ENCODE data around the gene TBC1D1. TPM values are rescaled to one million over a fixed set of nuclear protein-coding genes. Genes with fewer than 3 reads are reported as not detected.

The TBC1D1 gene
- total RNA-seq, 1 donor: 66.6 TPM

DNA sequence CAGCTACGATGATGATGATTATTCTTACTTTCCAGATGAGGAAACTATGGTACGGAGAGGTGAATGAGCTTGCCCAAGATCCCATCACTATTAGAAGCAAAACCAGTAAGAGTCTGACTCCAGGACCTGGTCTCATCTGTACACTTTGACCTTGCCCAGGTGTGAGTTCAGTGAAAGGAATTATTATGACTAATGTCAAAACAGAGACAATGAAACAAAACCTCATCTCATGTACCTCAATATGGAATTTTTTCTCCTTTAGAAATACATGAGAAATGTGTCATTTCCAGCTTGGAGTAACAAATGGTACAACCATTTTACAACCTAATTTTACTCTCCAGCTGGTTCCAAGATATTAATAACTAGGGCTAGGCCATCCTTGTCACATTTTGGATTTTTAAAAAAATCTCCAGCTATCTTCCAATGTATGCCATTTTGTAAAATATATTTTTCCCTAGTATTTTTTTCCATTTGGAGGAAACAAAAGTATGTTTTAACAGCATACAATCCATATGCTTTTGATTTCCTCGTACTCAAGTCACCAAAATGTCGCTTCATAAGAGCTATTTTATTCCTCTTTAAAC lies 283.1 kb downstream of the TBC1D1 start:
- H3K4me2 ChIP-seq (ENCODE audit: insufficient read depth, low read length): no peak overlapping the region
- no peak overlapping the region for H3K4me3 ChIP-seq (ENCODE audit: insufficient read depth, low read length)
- no peaks in the 10 kb centered on the region for H3K27me3 ChIP-seq (ENCODE audit: insufficient read depth, low read length)
- no peak overlapping the region for H2AFZ ChIP-seq (ENCODE audit: low read length)
- H3K79me2 ChIP-seq (ENCODE audit: insufficient read depth, low read length): no peaks in the 10 kb centered on the region
- H3K9me3 ChIP-seq (ENCODE audit: low read depth, low read length): no peaks in the 10 kb centered on the region
- DNase-seq (ENCODE audit: insufficient read length, low spot score, missing footprints): no peak
- no peaks in the 10 kb centered on the region for H3K36me3 ChIP-seq (ENCODE audit: insufficient read depth, low read length)
- TF ChIP-seq, protein P1, sequence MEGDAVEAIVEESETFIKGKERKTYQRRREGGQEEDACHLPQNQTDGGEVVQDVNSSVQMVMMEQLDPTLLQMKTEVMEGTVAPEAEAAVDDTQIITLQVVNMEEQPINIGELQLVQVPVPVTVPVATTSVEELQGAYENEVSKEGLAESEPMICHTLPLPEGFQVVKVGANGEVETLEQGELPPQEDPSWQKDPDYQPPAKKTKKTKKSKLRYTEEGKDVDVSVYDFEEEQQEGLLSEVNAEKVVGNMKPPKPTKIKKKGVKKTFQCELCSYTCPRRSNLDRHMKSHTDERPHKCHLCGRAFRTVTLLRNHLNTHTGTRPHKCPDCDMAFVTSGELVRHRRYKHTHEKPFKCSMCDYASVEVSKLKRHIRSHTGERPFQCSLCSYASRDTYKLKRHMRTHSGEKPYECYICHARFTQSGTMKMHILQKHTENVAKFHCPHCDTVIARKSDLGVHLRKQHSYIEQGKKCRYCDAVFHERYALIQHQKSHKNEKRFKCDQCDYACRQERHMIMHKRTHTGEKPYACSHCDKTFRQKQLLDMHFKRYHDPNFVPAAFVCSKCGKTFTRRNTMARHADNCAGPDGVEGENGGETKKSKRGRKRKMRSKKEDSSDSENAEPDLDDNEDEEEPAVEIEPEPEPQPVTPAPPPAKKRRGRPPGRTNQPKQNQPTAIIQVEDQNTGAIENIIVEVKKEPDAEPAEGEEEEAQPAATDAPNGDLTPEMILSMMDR (IDR thresholded peaks at IDR 0.05; ENCODE audit: extremely low read depth, low read depth, low read length): no peak
- no peaks in the 10 kb centered on the region for H3K4me1 ChIP-seq (ENCODE audit: insufficient read depth, low read length)
- H3K27ac ChIP-seq (ENCODE audit: low read depth, low read length): no peak overlapping the region
- H4K20me1 ChIP-seq (ENCODE audit: insufficient read depth, low read length): no peaks in the 10 kb centered on the region

DNA sequence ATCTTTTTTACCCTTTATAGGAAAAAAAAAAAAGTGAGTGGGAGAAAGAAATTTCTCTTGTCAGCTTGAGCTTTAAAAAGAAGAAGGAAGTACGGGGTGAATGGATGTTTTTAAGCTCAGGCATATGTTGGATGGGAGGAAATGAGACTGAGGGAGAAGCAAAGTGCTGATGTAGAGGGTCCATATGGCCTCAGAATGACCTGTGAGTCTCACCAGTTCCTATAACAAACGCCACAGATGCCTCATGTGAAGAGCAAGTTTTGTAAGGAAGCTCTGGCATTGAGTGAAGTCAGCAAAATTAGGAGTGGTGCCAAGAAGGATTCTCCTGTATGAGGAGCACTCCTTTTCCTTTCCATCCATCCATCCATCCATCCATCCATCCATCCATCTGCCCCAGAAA lies 283.9 kb downstream of the TBC1D1 start:
- Histone ChIP-seq H3K4me2 (ENCODE audit: insufficient read depth, low read length) (no peak overlapping the region), H3K36me3 (ENCODE audit: insufficient read depth, low read length) (no peaks in the 10 kb centered on the region), H4K20me1 (ENCODE audit: insufficient read depth, low read length) (no peaks in the 10 kb centered on the region), H3K4me3 (ENCODE audit: insufficient read depth, low read length) (no peak overlapping the region), H3K4me1 (ENCODE audit: insufficient read depth, low read length) (peaks cover 2% of the 10 kb centered on the region), H3K27me3 (ENCODE audit: insufficient read depth, low read length) (no peaks in the 10 kb centered on the region), H2AFZ (ENCODE audit: low read length) (peak overlapping the region; percentile 4), H3K79me2 (ENCODE audit: insufficient read depth, low read length) (no peaks in the 10 kb centered on the region), H3K27ac (ENCODE audit: low read depth, low read length) (no peak overlapping the region), H3K9me3 (ENCODE audit: low read depth, low read length) (no peaks in the 10 kb centered on the region)
- TF ChIP-seq, protein P1 (IDR thresholded peaks at IDR 0.05; ENCODE audit: extremely low read depth, low read depth, low read length): no peak
- DNase-seq (ENCODE audit: insufficient read length, low spot score, missing footprints): no peak

- Histone ChIP-seq H3K9me3 (ENCODE audit: low read depth, low read length) (no peaks in the 10 kb centered on the region), H3K4me1 (ENCODE audit: insufficient read depth, low read length) (peaks cover 11% of the 10 kb centered on the region), H3K79me2 (ENCODE audit: insufficient read depth, low read length) (no peaks in the 10 kb centered on the region), H2AFZ (ENCODE audit: low read length) (no peak overlapping the region), H3K27ac (ENCODE audit: low read depth, low read length) (no peak overlapping the region), H3K4me2 (ENCODE audit: insufficient read depth, low read length) (no peak overlapping the region), H3K4me3 (ENCODE audit: insufficient read depth, low read length) (no peak overlapping the region), H3K36me3 (ENCODE audit: insufficient read depth, low read length) (no peaks in the 10 kb centered on the region), H3K27me3 (ENCODE audit: insufficient read depth, low read length) (no peaks in the 10 kb centered on the region), H4K20me1 (ENCODE audit: insufficient read depth, low read length) (no peaks in the 10 kb centered on the region)
- no peak for DNase-seq (ENCODE audit: insufficient read length, low spot score, missing footprints)
- TF ChIP-seq, protein P1 (IDR thresholded peaks at IDR 0.05; ENCODE audit: extremely low read depth, low read depth, low read length): no peak
Measured at GRCh38 chr4:38176165-38176564, 285.3 kb downstream of the TBC1D1 start.

GRCh38 chr4:38177035-38177546 lies 286.2 kb downstream of the TBC1D1 start:
- H3K9me3 ChIP-seq (ENCODE audit: low read depth, low read length): no peaks in the 10 kb centered on the region
- no peak for DNase-seq (ENCODE audit: insufficient read length, low spot score, missing footprints)
- H3K36me3 ChIP-seq (ENCODE audit: insufficient read depth, low read length): no peaks in the 10 kb centered on the region
- H3K27me3 ChIP-seq (ENCODE audit: insufficient read depth, low read length): no peaks in the 10 kb centered on the region
- H3K79me2 ChIP-seq (ENCODE audit: insufficient read depth, low read length): no peaks in the 10 kb centered on the region
- H3K4me1 ChIP-seq (ENCODE audit: insufficient read depth, low read length): peaks cover 11% of the 10 kb centered on the region
- H3K27ac ChIP-seq (ENCODE audit: low read depth, low read length): no peak overlapping the region
- no peaks in the 10 kb centered on the region for H4K20me1 ChIP-seq (ENCODE audit: insufficient read depth, low read length)
- H2AFZ ChIP-seq (ENCODE audit: low read length): peak overlapping the region; percentile 37
- no peak overlapping the region for H3K4me2 ChIP-seq (ENCODE audit: insufficient read depth, low read length)
- H3K4me3 ChIP-seq (ENCODE audit: insufficient read depth, low read length): no peak overlapping the region
- TF ChIP-seq, protein P1 (IDR thresholded peaks at IDR 0.05; ENCODE audit: extremely low read depth, low read depth, low read length): no peak

Measured in osteoblast (primary cell).